PC-3 (cell line): ENCODE results near the gene IGSF9B. TPM values are rescaled to one million over a fixed set of nuclear protein-coding genes. Genes with fewer than 3 reads are reported as not detected.
A peak's percentile ranks its signal among the peaks of the same experiment; 100 is the strongest.

Experiments used
- ATAC-seq: fragments of 200-7000 bp; cut with Tn5 transposase; 2 replicates; pipeline ENCODE4 v1.9.1; 2020; ENCODE audit warnings: mild to moderate bottlenecking, moderate library complexity
- BruUV-seq: library from RNA; stranded (reverse); fragments of 400-500 nt; replicated peaks from 2 replicates; lab custom pipeline; 2021; lab: Mats Ljungman, UMichigan
- CTCF ChIA-PET: fragments of 300-600 bp; sonication (Branson Sonifier 250); formaldehyde crosslinking; loops from one replicate; lab custom pipeline; 2022; ENCODE audit warnings: antibody characterized with exemption; lab: Charles Lee
- POLR2A ChIA-PET: fragments of 300-600 bp; sonication (Branson Sonifier 250); formaldehyde crosslinking; loops from one replicate; lab custom pipeline; 2022; ENCODE audit warnings: antibody characterized with exemption; ENCODE audit not compliant: unreplicated experiment; lab: Charles Lee
- DNase-seq: peaks from one replicate; pipeline ENCODE4 v3.0.0-alpha.2; 2015
- H2AFZ ChIP-seq: fragments of 300-600 bp; sonication (generic); 2 replicates; pipeline ENCODE4 v1.6.0; 2016; ENCODE audit warnings: antibody characterized with exemption, low read length
- H3F3A ChIP-seq: fragments of 300-600 bp; sonication (generic); one replicate; pipeline ENCODE4 v1.6.0; 2017; ENCODE audit warnings: antibody characterized with exemption, low read length, control low read depth, mild to moderate bottlenecking; ENCODE audit not compliant: unreplicated experiment
- H3K27ac ChIP-seq: fragments of 300-600 bp; sonication (generic); 2 replicates; pipeline ENCODE4 v1.5.1; 2016; ENCODE audit warnings: mild to moderate bottlenecking, low read length
- H3K27me3 ChIP-seq: fragments of 300-600 bp; sonication (generic); 2 replicates; pipeline ENCODE4 v1.6.1; 2016; ENCODE audit warnings: low read length, mixed read lengths
- H3K36me3 ChIP-seq: fragments of 300-600 bp; sonication (generic); 2 replicates; pipeline ENCODE4 v1.6.1; 2016; ENCODE audit warnings: low read depth, mixed run types, low read length, mixed read lengths
- H3K4me1 ChIP-seq: fragments of 300-600 bp; sonication (generic); 2 replicates; pipeline ENCODE4 v1.5.1; 2016; ENCODE audit warnings: low read length; ENCODE audit not compliant: insufficient read depth
- H3K4me2 ChIP-seq: fragments of 300-600 bp; sonication (generic); 2 replicates; pipeline ENCODE4 v1.6.0; 2016; ENCODE audit warnings: low read length
- H3K4me3 ChIP-seq: fragments of 300-600 bp; sonication (generic); 2 replicates; pipeline ENCODE4 v1.5.1; 2016; ENCODE audit warnings: mild to moderate bottlenecking, low read length, mixed read lengths
- H3K79me2 ChIP-seq: fragments of 300-600 bp; sonication (generic); 2 replicates; pipeline ENCODE4 v1.6.1; 2017; ENCODE audit warnings: low read length, mixed read lengths
- H3K9ac ChIP-seq: fragments of 300-600 bp; sonication (generic); 2 replicates; pipeline ENCODE4 v1.6.0; 2016; ENCODE audit warnings: mild to moderate bottlenecking, low read length
- H3K9me2 ChIP-seq: fragments of 300-600 bp; sonication (generic); replicated peaks from 2 replicates; pipeline ENCODE4 v1.6.1; 2016; ENCODE audit warnings: mixed run types, low read length, mixed read lengths
- H3K9me3 ChIP-seq: fragments of 300-600 bp; sonication (generic); 2 replicates; pipeline ENCODE4 v1.6.1; 2016; ENCODE audit warnings: low read length, mixed read lengths
- H4K20me1 ChIP-seq: fragments of 300-600 bp; sonication (generic); 2 replicates; pipeline ENCODE4 v1.6.1; 2016; ENCODE audit warnings: low read length, mixed read lengths
- EZH2 ChIP-seq: fragments of 300-600 bp; sonication (generic); IDR thresholded peaks from one replicate; pipeline ENCODE4 v1.6.1; 2017; ENCODE audit warnings: antibody characterized with exemption, mild to moderate bottlenecking, low read length; ENCODE audit not compliant: unreplicated experiment
- EZH2phosphoT487 ChIP-seq: fragments of 300-600 bp; sonication (generic); IDR thresholded peaks from 2 replicates; pipeline ENCODE4 v1.6.1; 2018; ENCODE audit warnings: mild to moderate bottlenecking, antibody characterized with exemption, low read length, borderline replicate concordance
- intact Hi-C: fragments of 100-400 bp; cut with micrococcal nuclease; formaldehyde crosslinking; loops from 2 replicates; pipeline ENCODE4 v1.9.0; 2023
- total RNA-seq: library from RNA; depleted of rRNA; stranded (reverse); fragments of >200 nt; gene quantifications from 2 replicates; pipeline ENCODE4 v1.2.3, GENCODE V29; 2014
- TF ChIP-seq, protein P1 (sequence below): fragments of 300-600 bp; sonication (generic); conservative IDR thresholded peaks from 2 replicates; pipeline ENCODE4 v1.5.1; 2017; ENCODE audit warnings: antibody characterized with exemption, low read depth, mild to moderate bottlenecking, low read length

IGSF9B gene
- total RNA-seq, 1 experiment from 2014 or later, result 0.58 TPM

- no peak overlapping the region for H3K27ac ChIP-seq
- H4K20me1 ChIP-seq, result no peaks in the 10 kb centered on the region
- H3K27me3 ChIP-seq, result peaks cover 12% of the 10 kb centered on the region; the same call in 1 of the 2 replicates
- H3K79me2 ChIP-seq, result no peaks in the 10 kb centered on the region
- ATAC-seq, result no peak
- H3K9ac ChIP-seq, result no peak overlapping the region
- no peak for DNase-seq
- no peaks in the 10 kb centered on the region for H3K9me2 ChIP-seq
- no peak overlapping the region for H2AFZ ChIP-seq
- H3K4me3 ChIP-seq, result no peak overlapping the region
- no peaks in the 10 kb centered on the region for H3K4me1 ChIP-seq
- TF ChIP-seq EZH2 (no peak), EZH2phosphoT487 (no peak)
- TF ChIP-seq, protein P1, sequence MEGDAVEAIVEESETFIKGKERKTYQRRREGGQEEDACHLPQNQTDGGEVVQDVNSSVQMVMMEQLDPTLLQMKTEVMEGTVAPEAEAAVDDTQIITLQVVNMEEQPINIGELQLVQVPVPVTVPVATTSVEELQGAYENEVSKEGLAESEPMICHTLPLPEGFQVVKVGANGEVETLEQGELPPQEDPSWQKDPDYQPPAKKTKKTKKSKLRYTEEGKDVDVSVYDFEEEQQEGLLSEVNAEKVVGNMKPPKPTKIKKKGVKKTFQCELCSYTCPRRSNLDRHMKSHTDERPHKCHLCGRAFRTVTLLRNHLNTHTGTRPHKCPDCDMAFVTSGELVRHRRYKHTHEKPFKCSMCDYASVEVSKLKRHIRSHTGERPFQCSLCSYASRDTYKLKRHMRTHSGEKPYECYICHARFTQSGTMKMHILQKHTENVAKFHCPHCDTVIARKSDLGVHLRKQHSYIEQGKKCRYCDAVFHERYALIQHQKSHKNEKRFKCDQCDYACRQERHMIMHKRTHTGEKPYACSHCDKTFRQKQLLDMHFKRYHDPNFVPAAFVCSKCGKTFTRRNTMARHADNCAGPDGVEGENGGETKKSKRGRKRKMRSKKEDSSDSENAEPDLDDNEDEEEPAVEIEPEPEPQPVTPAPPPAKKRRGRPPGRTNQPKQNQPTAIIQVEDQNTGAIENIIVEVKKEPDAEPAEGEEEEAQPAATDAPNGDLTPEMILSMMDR, result no peak
- H3K36me3 ChIP-seq, result no peaks in the 10 kb centered on the region
- no TSS peak for BruUV-seq
- intact Hi-C loops, result no loop called here
- ChIA-PET CTCF (no interaction called here), POLR2A (no interaction called here)
- H3K4me2 ChIP-seq, result no peak overlapping the region
- no peaks in the 10 kb centered on the region for H3F3A ChIP-seq
- H3K9me3 ChIP-seq, result no peaks in the 10 kb centered on the region
Observed at GRCh38 chr11:133964356-133964755, 7.6 kb upstream of the IGSF9B start.

DNA sequence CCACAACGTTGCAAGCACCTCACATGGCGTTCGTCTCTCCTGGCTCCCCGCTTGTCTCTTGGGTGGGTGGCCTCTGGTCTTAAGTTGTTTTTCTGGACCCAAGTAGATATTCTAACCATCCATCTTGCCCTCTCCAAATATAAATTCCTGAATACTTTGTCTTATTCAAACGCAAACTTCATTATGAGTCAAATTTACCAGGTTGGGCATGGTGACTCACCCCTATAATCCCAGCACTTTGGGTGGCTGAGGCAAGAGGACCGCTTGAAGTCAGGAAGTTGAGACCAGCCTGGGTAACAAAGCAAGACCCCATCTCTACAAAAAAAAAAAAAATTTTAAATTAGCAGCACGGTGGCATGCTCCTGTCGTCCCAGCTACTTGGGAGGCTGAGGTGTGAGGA is 5.1 kb upstream of the IGSF9B start:
- TF ChIP-seq, protein P1, result no peak
- TF ChIP-seq EZH2 (no peak), EZH2phosphoT487 (no peak)
- DNase-seq, result peak; percentile 56
- H3K79me2 ChIP-seq, result no peaks in the 10 kb centered on the region
- no peak overlapping the region for H3K9ac ChIP-seq
- no peaks in the 10 kb centered on the region for H4K20me1 ChIP-seq
- H2AFZ ChIP-seq, result no peak overlapping the region
- H3K4me1 ChIP-seq, result 0 out of 2 replicates have a peak, but pooled peaks cover 5% of the 10 kb centered on the region
- no peak for ATAC-seq
- BruUV-seq, result no TSS peak
- H3K27me3 ChIP-seq, result peaks cover 19% of the 10 kb centered on the region
- no peak overlapping the region for H3K4me3 ChIP-seq
- POLR2A ChIA-PET, result no interaction called here
- intact Hi-C loops, result no loop called here
- CTCF ChIA-PET, result no interaction called here
- no peaks in the 10 kb centered on the region for H3K9me2 ChIP-seq
- no peaks in the 10 kb centered on the region for H3F3A ChIP-seq
- H3K9me3 ChIP-seq, result no peaks in the 10 kb centered on the region
- no peaks in the 10 kb centered on the region for H3K36me3 ChIP-seq
- H3K4me2 ChIP-seq, result no peak overlapping the region
- H3K27ac ChIP-seq, result no peak overlapping the region

DNA sequence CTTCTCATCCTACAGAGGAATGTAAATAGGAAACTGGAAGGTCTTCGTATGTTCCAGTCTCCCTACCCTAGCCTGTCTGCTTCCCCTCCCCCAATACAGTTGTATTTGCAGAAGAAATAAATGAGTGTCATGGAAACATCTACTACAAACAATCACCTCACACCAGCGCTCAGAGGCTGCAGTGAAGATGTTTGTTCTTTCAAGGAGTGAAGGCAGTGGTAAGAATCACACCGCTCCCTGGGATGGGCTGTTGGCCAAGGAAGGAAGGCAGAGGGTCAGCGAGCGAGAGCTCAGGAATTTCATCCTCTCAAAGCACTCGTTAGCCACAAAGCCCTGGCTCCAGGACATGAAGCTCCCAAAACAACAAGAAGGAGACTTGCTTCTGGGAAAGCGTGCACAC is 1.1 kb upstream of the IGSF9B start:
- ChIA-PET CTCF (no interaction called here), POLR2A (no interaction called here)
- intact Hi-C loops, result no loop called here
- no peaks in the 10 kb centered on the region for H3F3A ChIP-seq
- no TSS peak for BruUV-seq
- H3K9me3 ChIP-seq, result no peaks in the 10 kb centered on the region
- H3K79me2 ChIP-seq, result no peaks in the 10 kb centered on the region
- H3K9me2 ChIP-seq, result no peaks in the 10 kb centered on the region
- H3K36me3 ChIP-seq, result no peaks in the 10 kb centered on the region
- 0 out of 2 replicates have a peak, but pooled peaks cover 5% of the 10 kb centered on the region for H3K4me1 ChIP-seq
- no peak overlapping the region for H3K9ac ChIP-seq
- H3K4me3 ChIP-seq, result 0 out of 2 replicates have a peak overlapping the region, but pooled peaks have one; percentile 64
- TF ChIP-seq, protein P1, result no peak
- TF ChIP-seq EZH2, result no peak
- TF ChIP-seq EZH2phosphoT487, result no peak
- H3K4me2 ChIP-seq, result no peak overlapping the region
- DNase-seq, result no peak
- no peaks in the 10 kb centered on the region for H4K20me1 ChIP-seq
- H3K27me3 ChIP-seq, result peaks cover 41% of the 10 kb centered on the region
- H3K27ac ChIP-seq, result no peak overlapping the region
- H2AFZ ChIP-seq, result 0 out of 2 replicates have a peak overlapping the region, but pooled peaks have one; percentile 75
- ATAC-seq, result no peak
